ENCODE measurements around the gene MLLT3. TPM values are rescaled to one million over a fixed set of nuclear protein-coding genes. Genes with fewer than 3 reads are reported as not detected.

Gene MLLT3
- total RNA-seq, 3 donors from 2014 or later (not counting 1 experiment from before 2014, with no cell fraction given), result 24.3 to 26.6 (median 25.2) TPM

Other genes starting within 250 kb of the MLLT3 start
- 10 to 100 TPM; 15.1 to 27.6 (median 18.8) TPM for gene FOCAD, start 61.8 kb upstream of the MLLT3 start, total RNA-seq